Lower leg skin (tissue), 4 donors: ENCODE data around the gene ABCC12. TPM values are rescaled to one million over a fixed set of nuclear protein-coding genes. Genes with fewer than 3 reads are reported as not detected.

Source experiments
- DNase-seq, 2 donors: peaks; one replicate each; pipeline ENCODE4 v3.0.0-alpha.2; 2019; ENCODE audit warnings: low spot score in 2 of 2
- H3K4me3 ChIP-seq: fragments of 200-600 bp; sonication (generic); 2 replicates; pipeline ENCODE4 v1.5.1; 2017; ENCODE audit warnings: mild to moderate bottlenecking, low read depth; ENCODE audit not compliant: poor library complexity, severe bottlenecking
- CTCF ChIP-seq, 3 donors: fragments of 450-650 bp; IDR thresholded peaks; one replicate each; pipeline ENCODE4 v1.5.1; 2016; ENCODE audit warnings: antibody characterized with exemption in 3 of 3, mild to moderate bottlenecking in 3 of 3, moderate library complexity in 2 of 3
- POLR2A ChIP-seq, 2 donors: fragments of 450-650 bp; IDR thresholded peaks; one replicate each; pipeline ENCODE4 v1.6.1; 2016 to 2017; ENCODE audit warnings: antibody characterized with exemption in 2 of 2, mild to moderate bottlenecking in 1 of 2, moderate library complexity in 1 of 2
- WGBS, 2 donors: methylation state at CpG; one replicate each; pipeline ENCODE4 v1.1.5; 2018; 5-methylcytosine and 5-hydroxymethylcytosine counted together
- intact Hi-C: fragments of 100-400 bp; cut with DNase I; formaldehyde crosslinking; loops from one replicate; pipeline ENCODE4 v1.15.0; 2023; ENCODE audit warnings: low total_unique reads
- total RNA-seq, 4 donors: library from RNA; depleted of rRNA; stranded (reverse); fragments of >200 nt; gene quantifications; one replicate each; pipeline ENCODE4 v1.1.0, GENCODE V29; 2016

Gene ABCC12
- total RNA-seq, 4 donors from 2014 or later = 0.16 TPM; not detected in 3

GRCh38 chr16:48162839-48163410, 7.1 kb upstream of the ABCC12 start:
- 75 to 82% methylated on average over 9 of the region's 9 CpGs for WGBS, 2 donors
- TF ChIP-seq POLR2A (IDR thresholded peaks at IDR 0.05) = no peak
- TF ChIP-seq CTCF (IDR thresholded peaks at IDR 0.05) = no peak
- intact Hi-C loops = no loop called here
- no peak for DNase-seq
- H3K4me3 ChIP-seq = no peak overlapping the region

GRCh38 chr16:48161906-48162305, 6.1 kb upstream of the ABCC12 start:
- intact Hi-C loops = no loop called here
- no peak for DNase-seq
- TF ChIP-seq CTCF (IDR thresholded peaks at IDR 0.05) (no peak), POLR2A (IDR thresholded peaks at IDR 0.05) (no peak)
- no peak overlapping the region for H3K4me3 ChIP-seq
- whole genome bisulfite sequencing, 2 donors = 57 to 65% methylated on average over 4 of the region's 4 CpGs

- WGBS, 2 donors = 76% methylated on average over 6 of the region's 6 CpGs
- H3K4me3 ChIP-seq = no peak overlapping the region
- TF ChIP-seq POLR2A (IDR thresholded peaks at IDR 0.05) (no peak), CTCF (IDR thresholded peaks at IDR 0.05) (no peak)
- intact Hi-C loops = no loop called here
- no peak for DNase-seq
Measured at GRCh38 chr16:48160575-48160974, 4.8 kb upstream of the ABCC12 start.

GRCh38 chr16:48158296-48158695, 2.5 kb upstream of the ABCC12 start:
- H3K4me3 ChIP-seq = no peak overlapping the region
- intact Hi-C loops = loop anchor here (5.0 to 10.0 kb wide), 2 partner anchors 1011 to 1123 kb away; no protein-coding TSS in a partner anchor
- no peak for DNase-seq
- 64 to 69% methylated on average over 4 of the region's 4 CpGs for WGBS, 2 donors
- TF ChIP-seq POLR2A (IDR thresholded peaks at IDR 0.05) (no peak), CTCF (IDR thresholded peaks at IDR 0.05) (no peak)

- no peak for DNase-seq
- 80 to 91% methylated on average over 4 of the region's 4 CpGs for WGBS, 2 donors
- intact Hi-C loops = loop anchor here (5.0 to 10.0 kb wide), 2 partner anchors 1010 to 1123 kb away; no protein-coding TSS in a partner anchor
- TF ChIP-seq CTCF (IDR thresholded peaks at IDR 0.05) = no peak
- no peak for TF ChIP-seq POLR2A (IDR thresholded peaks at IDR 0.05)
- H3K4me3 ChIP-seq = no peak overlapping the region
Measured at GRCh38 chr16:48157794-48158193, 2.0 kb upstream of the ABCC12 start.

- H3K4me3 ChIP-seq = no peak overlapping the region
- WGBS, 2 donors = 81 to 86% methylated on average over 11 of the region's 11 CpGs
- intact Hi-C loops = loop anchor here (5.0 to 10.0 kb wide), 2 partner anchors 1010 to 1123 kb away; no protein-coding TSS in a partner anchor
- DNase-seq = no peak
- TF ChIP-seq POLR2A (IDR thresholded peaks at IDR 0.05) (no peak), CTCF (IDR thresholded peaks at IDR 0.05) (no peak)
Measured at GRCh38 chr16:48157302-48157701, 1.5 kb upstream of the ABCC12 start.
